ENCODE measurements around the gene DMKN. TPM values are rescaled to one million over a fixed set of nuclear protein-coding genes. Genes with fewer than 3 reads are reported as not detected.

DMKN gene
- total and polyA plus RNA-seq, 2 donors (not counting 1 experiment from before 2014, with no cell fraction given): 2.8 to 14.2 TPM

GRCh38 chr19:35524181-35524837 lies 10.9 kb upstream of the DMKN start:
- Histone ChIP-seq H3K4me3 (replicated peaks in 1 of 4; ENCODE audit: control extremely low read depth in 1 of 4, insufficient read depth in 1 of 4, low read depth in 3 of 4, low read length in 4 of 4) (no peak overlapping the region), H3K9me3 (ENCODE audit: control insufficient read depth, insufficient read depth, low read depth, low read length) (no peaks in the 10 kb centered on the region), H2AFZ (ENCODE audit: low read length) (no peak overlapping the region), H3K27me3 (ENCODE audit: control insufficient read depth, insufficient read depth, low read length) (no peaks in the 10 kb centered on the region), H3K27ac (ENCODE audit: insufficient read depth, low read length) (no peak overlapping the region), H3K4me2 (ENCODE audit: extremely low read depth, insufficient read depth, low read length) (no peak overlapping the region), H3K79me2 (ENCODE audit: control insufficient read depth, insufficient read depth, low read length) (no peaks in the 10 kb centered on the region), H3K4me1 (ENCODE audit: control insufficient read depth, extremely low read depth, insufficient read depth, low read length) (peaks cover 4% of the 10 kb centered on the region), H3K36me3 (ENCODE audit: control insufficient read depth, insufficient read depth, low read length) (no peaks in the 10 kb centered on the region), H4K20me1 (ENCODE audit: control insufficient read depth, extremely low read depth, insufficient read depth, low read length) (no peaks in the 10 kb centered on the region), H3K9ac (ENCODE audit: insufficient read depth, low read length) (no peak overlapping the region)
- no peak for TF ChIP-seq EZH2 (IDR thresholded peaks at IDR 0.05; ENCODE audit: low read length, missing control alignments)
- TF ChIP-seq, protein P1, sequence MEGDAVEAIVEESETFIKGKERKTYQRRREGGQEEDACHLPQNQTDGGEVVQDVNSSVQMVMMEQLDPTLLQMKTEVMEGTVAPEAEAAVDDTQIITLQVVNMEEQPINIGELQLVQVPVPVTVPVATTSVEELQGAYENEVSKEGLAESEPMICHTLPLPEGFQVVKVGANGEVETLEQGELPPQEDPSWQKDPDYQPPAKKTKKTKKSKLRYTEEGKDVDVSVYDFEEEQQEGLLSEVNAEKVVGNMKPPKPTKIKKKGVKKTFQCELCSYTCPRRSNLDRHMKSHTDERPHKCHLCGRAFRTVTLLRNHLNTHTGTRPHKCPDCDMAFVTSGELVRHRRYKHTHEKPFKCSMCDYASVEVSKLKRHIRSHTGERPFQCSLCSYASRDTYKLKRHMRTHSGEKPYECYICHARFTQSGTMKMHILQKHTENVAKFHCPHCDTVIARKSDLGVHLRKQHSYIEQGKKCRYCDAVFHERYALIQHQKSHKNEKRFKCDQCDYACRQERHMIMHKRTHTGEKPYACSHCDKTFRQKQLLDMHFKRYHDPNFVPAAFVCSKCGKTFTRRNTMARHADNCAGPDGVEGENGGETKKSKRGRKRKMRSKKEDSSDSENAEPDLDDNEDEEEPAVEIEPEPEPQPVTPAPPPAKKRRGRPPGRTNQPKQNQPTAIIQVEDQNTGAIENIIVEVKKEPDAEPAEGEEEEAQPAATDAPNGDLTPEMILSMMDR (conservative IDR thresholded peaks at IDR 0.05 in 1 of 2, IDR thresholded peaks at IDR 0.05 in 1 of 2; ENCODE audit: low read depth in 1 of 2, low read length in 2 of 2): no peak
- DNase-seq (ENCODE audit: low read depth in 2 of 2): no peak

DNA sequence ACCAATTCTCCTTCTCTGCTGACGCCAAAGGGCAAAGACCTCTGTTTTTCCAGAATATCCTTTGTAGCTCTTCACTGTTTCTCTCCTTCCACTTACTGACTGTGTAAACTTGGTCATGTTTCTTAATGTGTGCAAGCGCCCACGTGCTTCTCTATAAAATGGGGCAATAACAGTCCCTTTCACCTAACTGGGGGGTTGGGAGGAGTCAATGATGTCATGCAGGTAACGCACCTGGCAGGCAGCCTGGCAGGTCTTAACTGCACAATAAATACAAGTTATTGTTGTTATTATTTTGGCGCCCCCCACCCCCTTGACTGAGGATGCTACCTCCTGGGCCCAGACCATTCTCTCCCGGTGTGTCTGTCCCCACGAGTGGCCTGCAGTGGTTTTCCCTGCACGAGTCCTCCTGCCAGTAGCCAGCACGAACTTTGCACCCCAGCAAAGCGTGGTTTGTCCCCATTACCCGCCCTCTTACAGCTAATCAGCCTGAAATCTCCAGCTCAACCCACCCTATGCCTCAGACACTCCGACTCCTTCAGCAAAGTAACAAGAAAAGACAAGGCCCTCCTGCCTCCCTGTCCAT lies 9.4 kb upstream of the DMKN start:
- no peak overlapping the region for H3K4me3 ChIP-seq (replicated peaks in 1 of 4; ENCODE audit: control extremely low read depth in 1 of 4, insufficient read depth in 1 of 4, low read depth in 3 of 4, low read length in 4 of 4)
- H3K4me2 ChIP-seq (ENCODE audit: extremely low read depth, insufficient read depth, low read length): no peak overlapping the region
- no peak overlapping the region for H3K9ac ChIP-seq (ENCODE audit: insufficient read depth, low read length)
- H3K36me3 ChIP-seq (ENCODE audit: control insufficient read depth, insufficient read depth, low read length): no peaks in the 10 kb centered on the region
- no peak for DNase-seq (ENCODE audit: low read depth in 2 of 2)
- H3K27me3 ChIP-seq (ENCODE audit: control insufficient read depth, insufficient read depth, low read length): no peaks in the 10 kb centered on the region
- H3K9me3 ChIP-seq (ENCODE audit: control insufficient read depth, insufficient read depth, low read depth, low read length): no peaks in the 10 kb centered on the region
- no peaks in the 10 kb centered on the region for H3K79me2 ChIP-seq (ENCODE audit: control insufficient read depth, insufficient read depth, low read length)
- no peaks in the 10 kb centered on the region for H4K20me1 ChIP-seq (ENCODE audit: control insufficient read depth, extremely low read depth, insufficient read depth, low read length)
- TF ChIP-seq EZH2 (IDR thresholded peaks at IDR 0.05; ENCODE audit: low read length, missing control alignments): no peak
- TF ChIP-seq, protein P1 (conservative IDR thresholded peaks at IDR 0.05 in 1 of 2, IDR thresholded peaks at IDR 0.05 in 1 of 2; ENCODE audit: low read depth in 1 of 2, low read length in 2 of 2): no peak
- H3K27ac ChIP-seq (ENCODE audit: insufficient read depth, low read length): no peak overlapping the region
- no peak overlapping the region for H2AFZ ChIP-seq (ENCODE audit: low read length)
- H3K4me1 ChIP-seq (ENCODE audit: control insufficient read depth, extremely low read depth, insufficient read depth, low read length): peaks cover 6% of the 10 kb centered on the region

DNA sequence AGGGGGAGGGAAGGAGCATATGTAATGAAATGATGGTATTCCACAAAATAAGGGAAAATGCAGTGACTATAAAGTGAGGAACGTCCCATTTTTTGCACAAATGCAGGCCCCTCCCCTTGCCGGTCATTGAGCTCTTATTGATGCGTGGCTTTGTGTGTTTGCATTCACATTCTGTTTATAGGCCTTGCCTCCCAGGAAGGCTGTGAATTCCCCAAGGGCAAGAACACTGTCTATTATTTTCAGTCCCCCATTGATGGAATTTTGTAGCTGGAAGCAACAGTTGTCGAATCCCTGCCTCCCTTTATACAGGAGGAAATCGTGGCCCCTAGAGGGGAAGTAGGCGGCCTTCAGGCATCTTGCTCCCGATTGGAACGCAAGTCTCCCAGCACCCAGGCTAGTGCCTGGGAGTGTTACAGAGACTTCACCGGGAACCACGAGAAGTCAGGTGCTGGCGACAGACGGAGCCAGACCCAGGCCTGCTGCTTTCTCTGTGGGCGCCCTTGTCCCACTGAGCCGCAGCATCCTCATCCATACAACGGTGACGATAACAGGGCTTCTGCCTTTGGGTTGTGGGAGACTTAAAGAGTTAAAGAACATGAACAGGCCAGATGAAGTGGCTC lies 7.8 kb upstream of the DMKN start:
- no peak for TF ChIP-seq EZH2 (IDR thresholded peaks at IDR 0.05; ENCODE audit: low read length, missing control alignments)
- TF ChIP-seq, protein P1 (conservative IDR thresholded peaks at IDR 0.05 in 1 of 2, IDR thresholded peaks at IDR 0.05 in 1 of 2; ENCODE audit: low read depth in 1 of 2, low read length in 2 of 2): no peak
- Histone ChIP-seq H3K79me2 (ENCODE audit: control insufficient read depth, insufficient read depth, low read length) (no peaks in the 10 kb centered on the region), H3K9ac (ENCODE audit: insufficient read depth, low read length) (no peak overlapping the region), H3K4me2 (ENCODE audit: extremely low read depth, insufficient read depth, low read length) (no peak overlapping the region), H2AFZ (ENCODE audit: low read length) (no peak overlapping the region), H4K20me1 (ENCODE audit: control insufficient read depth, extremely low read depth, insufficient read depth, low read length) (no peaks in the 10 kb centered on the region), H3K4me1 (ENCODE audit: control insufficient read depth, extremely low read depth, insufficient read depth, low read length) (peaks cover 6% of the 10 kb centered on the region), H3K27ac (ENCODE audit: insufficient read depth, low read length) (no peak overlapping the region), H3K4me3 (replicated peaks in 1 of 4; ENCODE audit: control extremely low read depth in 1 of 4, insufficient read depth in 1 of 4, low read depth in 3 of 4, low read length in 4 of 4) (no peak overlapping the region), H3K36me3 (ENCODE audit: control insufficient read depth, insufficient read depth, low read length) (no peaks in the 10 kb centered on the region), H3K27me3 (ENCODE audit: control insufficient read depth, insufficient read depth, low read length) (no peaks in the 10 kb centered on the region), H3K9me3 (ENCODE audit: control insufficient read depth, insufficient read depth, low read depth, low read length) (no peaks in the 10 kb centered on the region)
- no peak for DNase-seq (ENCODE audit: low read depth in 2 of 2)
